ENCODE results near the gene LIN7C. TPM values are rescaled to one million over a fixed set of nuclear protein-coding genes. Genes with fewer than 3 reads are reported as not detected.

LIN7C gene
- 13.6 and 18.8 TPM in 2 replicates for total RNA-seq
- polyA plus RNA-seq: 13.1 and 30.1 TPM in 2 replicates

GRCh38 chr11:27506200-27507182 is at the start of gene LIN7C:
Gene LIN7C (minus strand): TSS chr11:27506769. CDS start chr11:27506752, 17 bp downstream.
- no peaks in the 10 kb centered on the region for H3K36me3 ChIP-seq
- H3K4me3 ChIP-seq: peak within 1 kb of the TSS; percentile 82
- no peak for TF ChIP-seq CTCF (IDR thresholded peaks at IDR 0.05; ENCODE audit: low read depth, low read length)
- no peaks in the 10 kb centered on the region for H3K9me3 ChIP-seq (ENCODE audit: low read depth)
- DNase-seq (ENCODE audit: low read depth in 1 of 2, low spot score in 1 of 2): peak; percentile 96 to 97
- H3K4me1 ChIP-seq (ENCODE audit: low read depth): peaks cover 8% of the 10 kb centered on the region
- H3K27me3 ChIP-seq: no peaks in the 10 kb centered on the region
- peak within 1 kb of the TSS; percentile 97 for H3K27ac ChIP-seq

- H3K27me3 ChIP-seq: no peaks in the 10 kb centered on the region
- no peak for TF ChIP-seq CTCF (IDR thresholded peaks at IDR 0.05; ENCODE audit: low read depth, low read length)
- H3K4me3 ChIP-seq: no peak overlapping the region
- no peak overlapping the region for H3K27ac ChIP-seq
- H3K4me1 ChIP-seq (ENCODE audit: low read depth): no peaks in the 10 kb centered on the region
- H3K36me3 ChIP-seq: no peaks in the 10 kb centered on the region
- DNase-seq (ENCODE audit: low read depth in 1 of 2, low spot score in 1 of 2): no peak
- no peaks in the 10 kb centered on the region for H3K9me3 ChIP-seq (ENCODE audit: low read depth)
Observed at GRCh38 chr11:27555264-27555663, 48.7 kb upstream of the LIN7C start.

GRCh38 chr11:27553186-27553585 is 46.6 kb upstream of the LIN7C start:
- TF ChIP-seq CTCF (IDR thresholded peaks at IDR 0.05; ENCODE audit: low read depth, low read length): no peak
- no peaks in the 10 kb centered on the region for H3K9me3 ChIP-seq (ENCODE audit: low read depth)
- H3K4me1 ChIP-seq (ENCODE audit: low read depth): no peaks in the 10 kb centered on the region
- DNase-seq (ENCODE audit: low read depth in 1 of 2, low spot score in 1 of 2): no peak
- no peaks in the 10 kb centered on the region for H3K27me3 ChIP-seq
- no peak overlapping the region for H3K27ac ChIP-seq
- no peaks in the 10 kb centered on the region for H3K36me3 ChIP-seq
- no peak overlapping the region for H3K4me3 ChIP-seq

- Histone ChIP-seq H3K4me1 (ENCODE audit: low read depth) (no peaks in the 10 kb centered on the region), H3K27me3 (no peaks in the 10 kb centered on the region), H3K36me3 (no peaks in the 10 kb centered on the region), H3K9me3 (ENCODE audit: low read depth) (no peaks in the 10 kb centered on the region), H3K4me3 (no peak overlapping the region), H3K27ac (no peak overlapping the region)
- TF ChIP-seq CTCF (IDR thresholded peaks at IDR 0.05; ENCODE audit: low read depth, low read length): no peak
- DNase-seq (ENCODE audit: low read depth in 1 of 2, low spot score in 1 of 2): no peak
Observed at GRCh38 chr11:27552341-27552740, 45.8 kb upstream of the LIN7C start.

- no peaks in the 10 kb centered on the region for H3K36me3 ChIP-seq
- no peak for DNase-seq (ENCODE audit: low read depth in 1 of 2, low spot score in 1 of 2)
- no peaks in the 10 kb centered on the region for H3K27me3 ChIP-seq
- no peak overlapping the region for H3K4me3 ChIP-seq
- H3K4me1 ChIP-seq (ENCODE audit: low read depth): no peaks in the 10 kb centered on the region
- H3K9me3 ChIP-seq (ENCODE audit: low read depth): no peaks in the 10 kb centered on the region
- TF ChIP-seq CTCF (IDR thresholded peaks at IDR 0.05; ENCODE audit: low read depth, low read length): no peak
- H3K27ac ChIP-seq: no peak overlapping the region
Observed at GRCh38 chr11:27551127-27551526, 44.6 kb upstream of the LIN7C start.

All from cardiac muscle cell (in vitro differentiated cells and primary cell).